Measurements from ENCODE around the gene ADAMTS15.

Gene ADAMTS15

DNA sequence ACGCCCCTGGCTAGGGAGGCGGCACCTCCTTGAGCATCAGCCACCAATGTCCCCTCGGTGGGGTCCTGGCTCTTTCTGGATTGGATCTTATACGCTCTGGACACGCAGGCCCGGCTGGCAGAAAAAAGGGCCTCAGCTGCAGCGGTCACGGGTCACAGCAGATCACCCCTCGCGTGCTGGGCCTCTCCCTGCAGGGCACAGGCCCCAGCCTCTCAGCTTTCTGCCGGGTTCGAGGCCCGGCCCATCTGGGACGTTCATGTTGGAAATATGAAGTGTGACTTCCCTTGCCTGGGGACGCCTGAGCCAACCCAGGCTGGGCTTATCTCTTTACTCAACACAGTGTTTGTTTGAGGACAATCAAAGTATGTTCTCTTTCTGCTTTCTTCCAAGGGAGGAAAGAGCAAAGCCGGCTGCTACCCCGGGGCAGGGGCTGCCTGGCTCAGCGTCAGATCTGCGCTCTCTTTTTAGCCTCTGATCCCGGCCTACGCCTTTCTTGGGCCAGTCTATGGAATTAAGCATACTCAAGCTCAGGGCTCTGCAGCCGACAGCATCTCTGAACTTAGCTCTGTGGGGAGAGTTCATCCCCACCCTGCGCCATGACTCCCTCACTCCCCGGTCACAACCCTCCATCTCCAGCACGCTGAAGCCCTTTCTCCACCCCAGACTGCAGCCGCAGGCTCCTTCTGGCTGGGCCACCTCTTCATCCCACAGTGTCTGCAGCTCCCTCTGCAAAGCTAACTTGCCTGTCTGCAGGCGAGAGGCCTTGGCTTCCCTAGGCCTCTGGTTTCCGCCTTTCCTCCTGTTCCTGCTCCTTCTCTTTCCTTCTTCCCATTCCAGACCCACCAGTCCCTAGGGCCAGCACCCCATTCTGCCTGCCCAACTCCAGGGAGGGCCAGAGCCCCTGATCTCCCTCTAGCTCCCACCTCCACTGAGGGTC is 38.8 kb downstream of the ADAMTS15 start:
- Mint-ChIP-seq H3K4me3 (no peak overlapping the region), H3K27ac (no peak overlapping the region), H3K9me3 (no peaks in the 10 kb centered on the region), H3K27me3 (no peaks in the 10 kb centered on the region), H3K36me3 (ENCODE audit: low read depth) (no peaks in the 10 kb centered on the region), H3K4me1 (ENCODE audit: low read depth) (no peaks in the 10 kb centered on the region)

- Mint-ChIP-seq H3K36me3 (ENCODE audit: low read depth) (no peaks in the 10 kb centered on the region), H3K4me1 (ENCODE audit: low read depth) (no peaks in the 10 kb centered on the region), H3K27ac (no peak overlapping the region), H3K27me3 (no peaks in the 10 kb centered on the region), H3K4me3 (no peak overlapping the region), H3K9me3 (no peaks in the 10 kb centered on the region)
These were observed 39.7 kb downstream of the ADAMTS15 start for GRCh38 chr11:130487924-130488815.

DNA sequence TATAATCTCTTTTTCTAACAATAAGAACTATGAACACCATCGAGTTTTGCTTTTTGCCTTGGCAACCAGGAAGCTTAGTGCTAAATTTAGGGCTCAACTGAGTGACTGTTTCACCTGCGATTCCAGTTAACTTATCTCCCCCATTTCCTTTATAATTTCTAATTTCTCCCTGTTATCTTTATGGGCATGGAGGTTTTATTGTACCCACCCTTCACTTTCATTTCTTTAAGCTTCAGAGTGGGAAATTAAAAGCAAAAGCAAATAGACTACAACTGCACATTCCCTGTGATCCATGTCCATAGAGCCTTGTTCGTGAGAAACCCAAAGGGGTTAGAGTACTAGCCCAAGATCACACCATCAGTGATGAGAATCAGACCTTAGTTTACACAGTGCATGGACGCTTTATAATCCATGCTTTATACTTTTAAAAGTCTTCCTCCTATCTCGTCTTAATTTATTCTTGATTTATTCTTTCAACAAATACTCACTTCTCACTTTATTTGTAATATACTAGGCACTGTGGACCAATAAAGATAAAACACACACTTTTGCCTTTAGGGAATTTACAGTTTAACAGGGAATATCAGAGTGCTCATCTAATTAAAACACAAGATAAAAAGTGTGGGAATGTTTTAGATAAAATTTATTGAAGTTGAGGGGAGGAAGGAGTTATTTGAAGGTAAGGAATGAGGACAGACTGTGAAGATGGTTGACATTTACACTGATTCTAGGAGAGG is 40.6 kb downstream of the ADAMTS15 start:
- peaks cover 1% of the 10 kb centered on the region for H3K27me3 Mint-ChIP-seq
- peak overlapping the region; percentile 7 for H3K27ac Mint-ChIP-seq
- no peaks in the 10 kb centered on the region for H3K4me1 Mint-ChIP-seq (ENCODE audit: low read depth)
- no peak overlapping the region for H3K4me3 Mint-ChIP-seq
- H3K36me3 Mint-ChIP-seq (ENCODE audit: low read depth) = no peaks in the 10 kb centered on the region
- no peaks in the 10 kb centered on the region for H3K9me3 Mint-ChIP-seq

- Mint-ChIP-seq H3K27ac (no peak overlapping the region), H3K4me3 (no peak overlapping the region), H3K4me1 (ENCODE audit: low read depth) (no peaks in the 10 kb centered on the region), H3K27me3 (peaks cover 6% of the 10 kb centered on the region), H3K9me3 (no peaks in the 10 kb centered on the region), H3K36me3 (ENCODE audit: low read depth) (no peaks in the 10 kb centered on the region)
These were observed 41.3 kb downstream of the ADAMTS15 start for GRCh38 chr11:130489716-130490115.

DNA sequence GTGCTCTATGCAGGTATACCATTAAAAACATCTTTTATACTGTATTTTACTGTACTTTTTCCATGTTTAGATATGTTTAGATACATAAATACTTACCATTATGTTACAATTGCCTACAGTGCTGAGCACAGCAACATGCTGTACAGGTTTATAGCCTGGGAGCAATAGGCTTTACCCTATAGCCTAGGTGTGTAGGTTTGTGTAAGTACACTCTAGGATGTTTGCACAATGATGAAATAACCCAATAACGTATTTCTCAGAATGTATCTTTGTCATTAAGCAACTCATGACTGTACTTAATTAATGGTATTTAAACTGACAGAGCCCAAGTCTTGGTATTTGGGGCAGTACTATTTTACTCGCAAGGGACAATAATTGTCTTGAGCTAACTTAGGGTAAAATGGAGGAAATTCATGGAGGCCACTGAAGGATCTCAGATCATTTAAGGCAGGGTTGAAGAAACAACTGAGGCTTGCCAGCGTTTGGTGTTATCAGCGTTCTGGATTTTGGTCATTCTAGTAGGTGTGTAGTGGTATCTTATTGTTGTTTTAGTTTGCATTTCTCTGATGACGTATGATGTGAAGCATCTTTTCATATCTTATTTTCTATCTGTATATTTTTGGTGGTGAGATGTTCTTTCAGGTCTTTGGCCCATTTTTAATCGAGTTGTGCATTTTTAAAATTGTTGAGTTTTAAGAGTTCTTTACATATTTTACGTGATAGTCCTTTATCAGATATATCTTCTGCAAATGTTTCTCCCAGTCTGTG is 42.4 kb downstream of the ADAMTS15 start:
- Mint-ChIP-seq H3K4me1 (ENCODE audit: low read depth) (no peaks in the 10 kb centered on the region), H3K4me3 (no peak overlapping the region), H3K36me3 (ENCODE audit: low read depth) (no peaks in the 10 kb centered on the region), H3K9me3 (no peaks in the 10 kb centered on the region), H3K27me3 (peaks cover 7% of the 10 kb centered on the region), H3K27ac (no peak overlapping the region)

GRCh38 chr11:130498181-130498580 is 49.7 kb downstream of the ADAMTS15 start:
- H3K4me3 Mint-ChIP-seq = no peak overlapping the region
- no peak overlapping the region for H3K27ac Mint-ChIP-seq
- H3K4me1 Mint-ChIP-seq (ENCODE audit: low read depth) = no peaks in the 10 kb centered on the region
- H3K36me3 Mint-ChIP-seq (ENCODE audit: low read depth) = no peaks in the 10 kb centered on the region
- H3K9me3 Mint-ChIP-seq = no peaks in the 10 kb centered on the region
- H3K27me3 Mint-ChIP-seq = peaks cover 35% of the 10 kb centered on the region

GRCh38 chr11:130499828-130500227 is 51.4 kb downstream of the ADAMTS15 start:
- Mint-ChIP-seq H3K4me3 (no peak overlapping the region), H3K27ac (no peak overlapping the region), H3K4me1 (ENCODE audit: low read depth) (no peaks in the 10 kb centered on the region), H3K9me3 (peaks cover 4% of the 10 kb centered on the region), H3K27me3 (peaks cover 41% of the 10 kb centered on the region), H3K36me3 (ENCODE audit: low read depth) (no peaks in the 10 kb centered on the region)

GRCh38 chr11:130504317-130504716 is 55.9 kb downstream of the ADAMTS15 start:
- H3K4me1 Mint-ChIP-seq (ENCODE audit: low read depth) = no peaks in the 10 kb centered on the region
- H3K27me3 Mint-ChIP-seq = peaks cover 29% of the 10 kb centered on the region
- H3K9me3 Mint-ChIP-seq = peaks cover 31% of the 10 kb centered on the region
- H3K27ac Mint-ChIP-seq = no peak overlapping the region
- no peak overlapping the region for H3K4me3 Mint-ChIP-seq
- no peaks in the 10 kb centered on the region for H3K36me3 Mint-ChIP-seq (ENCODE audit: low read depth)

DNA sequence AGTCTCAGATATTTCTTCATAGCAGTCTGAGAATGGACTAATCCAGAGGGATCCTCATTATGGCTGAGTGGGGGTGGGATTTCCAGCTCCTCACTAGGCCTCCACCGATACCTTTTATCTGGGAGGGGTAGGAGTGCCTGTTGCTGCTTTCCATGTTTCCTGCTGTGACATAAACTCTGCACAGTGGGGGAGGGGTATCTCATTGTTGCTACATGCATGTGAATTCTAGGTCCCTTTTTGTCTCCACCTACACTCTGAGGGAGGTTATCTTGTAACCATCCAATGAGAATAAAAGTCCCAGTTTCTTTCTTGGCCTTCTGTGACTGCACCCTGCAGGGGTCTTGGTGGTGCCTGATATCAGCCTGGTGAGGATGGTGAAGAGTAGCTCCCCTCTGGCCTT is 60.5 kb downstream of the ADAMTS15 start:
- H3K4me3 Mint-ChIP-seq = no peak overlapping the region
- peaks cover 31% of the 10 kb centered on the region for H3K9me3 Mint-ChIP-seq
- H3K36me3 Mint-ChIP-seq (ENCODE audit: low read depth) = no peaks in the 10 kb centered on the region
- H3K27ac Mint-ChIP-seq = no peak overlapping the region
- peaks cover 7% of the 10 kb centered on the region for H3K27me3 Mint-ChIP-seq
- H3K4me1 Mint-ChIP-seq (ENCODE audit: low read depth) = no peaks in the 10 kb centered on the region

DNA sequence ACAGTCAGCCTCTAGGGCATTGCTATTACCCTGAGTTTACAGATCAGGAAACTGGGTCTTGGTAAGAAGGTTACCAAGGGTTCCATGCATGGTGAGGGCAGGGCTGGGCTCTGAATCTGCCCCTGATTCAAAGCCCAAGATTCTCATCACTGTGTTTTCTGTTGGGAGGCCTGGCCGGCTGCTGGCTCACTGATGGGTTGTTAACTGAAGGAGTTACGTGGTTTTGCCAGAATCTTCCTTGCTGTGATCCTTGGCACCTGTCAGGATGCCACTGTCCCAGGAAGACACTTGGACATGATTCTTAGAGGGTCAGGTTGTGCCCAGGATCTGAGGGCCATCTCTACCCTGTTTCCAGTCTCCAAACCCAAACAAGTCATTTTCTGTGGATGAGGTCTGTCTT is 61.5 kb downstream of the ADAMTS15 start:
- H3K9me3 Mint-ChIP-seq = peaks cover 26% of the 10 kb centered on the region
- no peak overlapping the region for H3K27ac Mint-ChIP-seq
- peaks cover 1% of the 10 kb centered on the region for H3K27me3 Mint-ChIP-seq
- H3K4me1 Mint-ChIP-seq (ENCODE audit: low read depth) = no peaks in the 10 kb centered on the region
- H3K4me3 Mint-ChIP-seq = no peak overlapping the region
- no peaks in the 10 kb centered on the region for H3K36me3 Mint-ChIP-seq (ENCODE audit: low read depth)

DNA sequence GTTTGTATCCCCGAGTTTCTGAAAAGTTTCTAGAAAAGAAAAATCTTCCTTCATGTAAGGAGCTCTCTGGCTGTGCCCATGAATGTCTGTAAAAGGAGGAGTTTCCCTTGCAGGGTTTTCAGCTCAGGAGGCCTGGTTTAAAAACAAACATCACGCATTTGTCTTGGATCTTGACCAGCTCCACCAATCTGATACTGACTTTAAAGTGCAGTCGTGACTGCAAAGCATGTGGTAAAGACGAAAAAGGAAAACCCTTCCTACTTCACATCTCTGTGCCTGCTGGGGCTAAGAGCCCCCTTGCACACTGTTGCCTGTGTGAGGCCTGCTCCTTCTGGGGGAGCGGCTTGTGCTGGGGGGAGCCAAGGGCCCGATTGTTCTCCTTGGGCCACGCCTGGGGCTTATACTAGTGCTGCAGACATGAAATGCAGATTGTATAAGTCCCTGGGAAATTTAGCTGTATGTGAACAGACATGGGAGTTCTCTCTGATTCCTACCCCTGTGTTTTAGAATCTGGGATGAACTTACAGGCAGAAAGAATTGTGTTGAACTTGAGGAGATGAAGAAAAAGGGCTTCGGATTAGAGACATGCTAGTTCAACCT is 62.1 kb downstream of the ADAMTS15 start:
- Mint-ChIP-seq H3K36me3 (ENCODE audit: low read depth) (no peaks in the 10 kb centered on the region), H3K27ac (no peak overlapping the region), H3K27me3 (no peaks in the 10 kb centered on the region), H3K4me3 (no peak overlapping the region), H3K4me1 (ENCODE audit: low read depth) (no peaks in the 10 kb centered on the region), H3K9me3 (peaks cover 20% of the 10 kb centered on the region)

- Mint-ChIP-seq H3K36me3 (ENCODE audit: low read depth) (no peaks in the 10 kb centered on the region), H3K27ac (no peak overlapping the region), H3K9me3 (peaks cover 9% of the 10 kb centered on the region), H3K4me3 (no peak overlapping the region), H3K4me1 (ENCODE audit: low read depth) (no peaks in the 10 kb centered on the region), H3K27me3 (no peaks in the 10 kb centered on the region)
These were observed 63.3 kb downstream of the ADAMTS15 start for GRCh38 chr11:130511765-130512164.

- Mint-ChIP-seq H3K9me3 (peaks cover 7% of the 10 kb centered on the region), H3K36me3 (ENCODE audit: low read depth) (no peaks in the 10 kb centered on the region), H3K4me3 (no peak overlapping the region), H3K27ac (no peak overlapping the region), H3K27me3 (no peaks in the 10 kb centered on the region), H3K4me1 (ENCODE audit: low read depth) (no peaks in the 10 kb centered on the region)
These were observed 64.2 kb downstream of the ADAMTS15 start for GRCh38 chr11:130512662-130513061.

- Mint-ChIP-seq H3K4me1 (ENCODE audit: low read depth) (no peaks in the 10 kb centered on the region), H3K36me3 (ENCODE audit: low read depth) (no peaks in the 10 kb centered on the region), H3K4me3 (no peak overlapping the region), H3K27ac (no peak overlapping the region), H3K9me3 (peaks cover 2% of the 10 kb centered on the region), H3K27me3 (no peaks in the 10 kb centered on the region)
These were observed 64.7 kb downstream of the ADAMTS15 start for GRCh38 chr11:130513132-130513531.

All from stimulated activated naive CD8-positive, alpha-beta T cell treated with anti-CD3 and anti-CD28 coated beads, Interleukin-15, Interleukin-2, amounts not matched to agents 100 ng/mL and 50 ng/mL, for 24 hours (primary cell).